Measurements from ENCODE around the gene GRAMD1A. TPM values are rescaled to one million over a fixed set of nuclear protein-coding genes. Genes with fewer than 3 reads are reported as not detected.
"Not testable (repeated sequence)": the region's sequence is repeated elsewhere in the genome, so short reads cannot be mapped to it uniquely, and the experiment has no call there.

GRAMD1A gene
- total RNA-seq, 2 experiments from 2014 or later, result 221 to 229 TPM

- Mint-ChIP-seq H3K4me1 (ENCODE audit: low read depth) (peaks cover 77% of the 10 kb centered on the region), H3K36me3 (ENCODE audit: low read depth) (peaks cover 84% of the 10 kb centered on the region), H3K9me3 (no peaks in the 10 kb centered on the region), H3K27ac (peak overlapping the region; percentile 91), H3K27me3 (no peaks in the 10 kb centered on the region), H3K4me3 (peak overlapping the region; percentile 87)
- intact Hi-C loops (cut with DNase I, micrococcal nuclease), result loop anchor here (1.0 to 5.0 kb wide), 6 partner anchors 13 to 282 kb away; partner anchors contain the start of gene ZNF181 (in 1 of the 2)
- H3K27me3 ChIP-seq (ENCODE audit: control insufficient read depth in 1 of 2, insufficient read depth in 2 of 2, low read length in 2 of 2), result no peaks in the 10 kb centered on the region
- peak overlapping the region; percentile 48 for H3K4me3 ChIP-seq (ENCODE audit: low read length)
- CTCF ChIA-PET, result interaction anchor here (0.5 to 3.3 kb wide), 6 partner anchors 12 to 175 kb away, joined by 3 to 50 read pairs (median 4); no protein-coding TSS in a partner anchor
- H3K27ac ChIP-seq (ENCODE audit: low read depth in 1 of 2, low read length in 2 of 2), result peak overlapping the region; percentile 79 to 87
- peaks cover 83% of the 10 kb centered on the region for H3K4me1 ChIP-seq (ENCODE audit: insufficient read depth, low read length)
- H3K9me3 ChIP-seq (ENCODE audit: control insufficient read depth in 1 of 2, insufficient read depth in 1 of 2, low read length in 2 of 2), result no peaks in the 10 kb centered on the region
- TF ChIP-seq, protein P1, sequence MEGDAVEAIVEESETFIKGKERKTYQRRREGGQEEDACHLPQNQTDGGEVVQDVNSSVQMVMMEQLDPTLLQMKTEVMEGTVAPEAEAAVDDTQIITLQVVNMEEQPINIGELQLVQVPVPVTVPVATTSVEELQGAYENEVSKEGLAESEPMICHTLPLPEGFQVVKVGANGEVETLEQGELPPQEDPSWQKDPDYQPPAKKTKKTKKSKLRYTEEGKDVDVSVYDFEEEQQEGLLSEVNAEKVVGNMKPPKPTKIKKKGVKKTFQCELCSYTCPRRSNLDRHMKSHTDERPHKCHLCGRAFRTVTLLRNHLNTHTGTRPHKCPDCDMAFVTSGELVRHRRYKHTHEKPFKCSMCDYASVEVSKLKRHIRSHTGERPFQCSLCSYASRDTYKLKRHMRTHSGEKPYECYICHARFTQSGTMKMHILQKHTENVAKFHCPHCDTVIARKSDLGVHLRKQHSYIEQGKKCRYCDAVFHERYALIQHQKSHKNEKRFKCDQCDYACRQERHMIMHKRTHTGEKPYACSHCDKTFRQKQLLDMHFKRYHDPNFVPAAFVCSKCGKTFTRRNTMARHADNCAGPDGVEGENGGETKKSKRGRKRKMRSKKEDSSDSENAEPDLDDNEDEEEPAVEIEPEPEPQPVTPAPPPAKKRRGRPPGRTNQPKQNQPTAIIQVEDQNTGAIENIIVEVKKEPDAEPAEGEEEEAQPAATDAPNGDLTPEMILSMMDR (IDR thresholded peaks at IDR 0.05), result no peak
- peak; percentile 73 for ATAC-seq (ENCODE audit: poor library complexity)
- POLR2A ChIA-PET, result interaction anchor here (0.6 to 11.9 kb wide), 33 partner anchors 9 to 336 kb away, joined by 3 to 205 read pairs (median 4); partner anchors contain the start of genes GRAMD1A, SCN1B, USF2 and ZNF181
- peaks cover 74% of the 10 kb centered on the region for H3K36me3 ChIP-seq (ENCODE audit: insufficient read depth, low read length)
- DNase-seq, result peak; percentile 58 to 91 (median 68)
Measured at GRCh38 chr19:35013820-35014754, 14.0 kb downstream of the GRAMD1A start.

GRCh38 chr19:35014774-35015173 lies 14.7 kb downstream of the GRAMD1A start:
- POLR2A ChIA-PET, result interaction anchor here (0.6 to 11.9 kb wide), 30 partner anchors 8 to 337 kb away, joined by 3 to 205 read pairs (median 4); partner anchors contain the start of genes GRAMD1A, SCN1B, USF2 and ZNF181
- CTCF ChIA-PET, result interaction anchor here (1.2 to 3.3 kb wide), 3 partner anchors 13 to 176 kb away, joined by 4 to 50 read pairs (median 31); no protein-coding TSS in a partner anchor
- H3K27me3 ChIP-seq (ENCODE audit: control insufficient read depth in 1 of 2, insufficient read depth in 2 of 2, low read length in 2 of 2); DNase-seq; H3K9me3 Mint-ChIP-seq; H3K27me3 Mint-ChIP-seq; ATAC-seq (ENCODE audit: poor library complexity); H3K4me3 ChIP-seq (ENCODE audit: low read length); H3K9me3 ChIP-seq (ENCODE audit: control insufficient read depth in 1 of 2, insufficient read depth in 1 of 2, low read length in 2 of 2): not testable (repeated sequence)
- H3K36me3 Mint-ChIP-seq (ENCODE audit: low read depth), result peaks cover 83% of the 10 kb centered on the region
- Histone ChIP-seq H3K27ac (ENCODE audit: low read depth in 1 of 2, low read length in 2 of 2) (peak overlapping the region; percentile 79 to 87), H3K4me1 (ENCODE audit: insufficient read depth, low read length) (peaks cover 78% of the 10 kb centered on the region), H3K36me3 (ENCODE audit: insufficient read depth, low read length) (peaks cover 74% of the 10 kb centered on the region)
- H3K4me1 Mint-ChIP-seq (ENCODE audit: low read depth), result peaks cover 73% of the 10 kb centered on the region
- intact Hi-C loops (cut with DNase I, micrococcal nuclease), result loop anchor here (1.0 to 5.0 kb wide), 4 partner anchors 17 to 282 kb away; partner anchors contain the start of gene ZNF181 (in 1 of the 2)
- H3K4me3 Mint-ChIP-seq, result peak overlapping the region; percentile 77
- H3K27ac Mint-ChIP-seq, result peak overlapping the region; percentile 91

GRCh38 chr19:35015270-35015953 lies 15.3 kb downstream of the GRAMD1A start:
- CTCF ChIA-PET, result interaction anchor here (3.3 kb wide), 1 partner anchor 42 kb away, joined by 50 read pairs; no protein-coding TSS in a partner anchor
- H3K27ac ChIP-seq (ENCODE audit: low read depth in 1 of 2, low read length in 2 of 2), result peak overlapping the region; percentile 79 to 87
- intact Hi-C loops (cut with DNase I, micrococcal nuclease), result no loop called here
- H3K9me3 ChIP-seq (ENCODE audit: control insufficient read depth in 1 of 2, insufficient read depth in 1 of 2, low read length in 2 of 2), result no peaks in the 10 kb centered on the region
- TF ChIP-seq, protein P1 (IDR thresholded peaks at IDR 0.05), result no peak
- Mint-ChIP-seq H3K36me3 (ENCODE audit: low read depth) (peaks cover 85% of the 10 kb centered on the region), H3K9me3 (no peaks in the 10 kb centered on the region), H3K27ac (peak overlapping the region; percentile 91), H3K4me1 (ENCODE audit: low read depth) (peaks cover 69% of the 10 kb centered on the region), H3K4me3 (no peak overlapping the region), H3K27me3 (no peaks in the 10 kb centered on the region)
- POLR2A ChIA-PET, result interaction anchor here (0.7 to 11.9 kb wide), 11 partner anchors 12 to 101 kb away, joined by 3 to 205 read pairs (median 6); partner anchors contain the start of genes GRAMD1A, SCN1B and ZNF792
- H3K4me1 ChIP-seq (ENCODE audit: insufficient read depth, low read length), result peaks cover 71% of the 10 kb centered on the region
- H3K27me3 ChIP-seq (ENCODE audit: control insufficient read depth in 1 of 2, insufficient read depth in 2 of 2, low read length in 2 of 2), result no peaks in the 10 kb centered on the region
- peaks cover 74% of the 10 kb centered on the region for H3K36me3 ChIP-seq (ENCODE audit: insufficient read depth, low read length)
- no peak overlapping the region for H3K4me3 ChIP-seq (ENCODE audit: low read length)
- no peak for ATAC-seq (ENCODE audit: poor library complexity)
- DNase-seq, result no peak

Data from CD4-positive, alpha-beta T cell (primary cell).